Upper lobe of left lung (tissue), 6 donors: Measurements from ENCODE around the gene TMEM198. TPM values are rescaled to one million over a fixed set of nuclear protein-coding genes. Genes with fewer than 3 reads are reported as not detected.
A peak's percentile ranks its signal among the peaks of the same experiment; 100 is the strongest.

Experiments used
- ATAC-seq, 2 donors: fragments of 200-7000 bp; cut with Tn5 transposase; one replicate each; pipeline ENCODE4 v1.9.1; 2022; ENCODE audit warnings: mild to moderate bottlenecking in 2 of 2, moderate library complexity in 2 of 2; ENCODE audit not compliant: low FRiP score in 2 of 2
- DNase-seq, 2 donors: peaks; one replicate each; pipeline ENCODE4 v3.0.0-alpha.2; 2019 to 2020
- H3K27ac ChIP-seq, 4 donors: fragments of 200-600 bp; sonication (generic); one replicate each; pipeline ENCODE4 v1.5.1; 2016 to 2019
- H3K27me3 ChIP-seq, 4 donors: fragments of 200-600 bp; sonication (generic); one replicate each; pipeline ENCODE4 v1.5.1; 2017 to 2019
- H3K36me3 ChIP-seq, 4 donors: fragments of 200-600 bp; sonication (generic); one replicate each; pipeline ENCODE4 v1.5.1; 2016 to 2019
- H3K4me1 ChIP-seq, 4 donors: fragments of 200-600 bp; sonication (generic); one replicate each; pipeline ENCODE4 v1.5.1; 2018 to 2019
- H3K4me3 ChIP-seq, 4 donors: fragments of 200-600 bp; sonication (generic); one replicate each; pipeline ENCODE4 v1.5.1; 2017 to 2019; ENCODE audit warnings: mild to moderate bottlenecking in 2 of 4, moderate library complexity in 1 of 4
- H3K9me3 ChIP-seq, 4 donors: fragments of 200-600 bp; sonication (generic); one replicate each; pipeline ENCODE4 v1.5.1; 2018 to 2019
- EP300 ChIP-seq, 4 donors: sonication (generic); formaldehyde crosslinking; IDR thresholded peaks; one replicate each; pipeline ENCODE4 v1.5.1; 2017; ENCODE audit warnings: antibody characterized with exemption in 4 of 4, control low read depth in 2 of 4
- POLR2A ChIP-seq, 4 donors: fragments of 450-650 bp; IDR thresholded peaks; one replicate each; pipeline ENCODE4 v1.5.1; 2016 to 2017; ENCODE audit warnings: antibody characterized with exemption in 4 of 4, mild to moderate bottlenecking in 2 of 4
- POLR2AphosphoS5 ChIP-seq, 2 donors: sonication (generic); formaldehyde crosslinking; IDR thresholded peaks; one replicate each; pipeline ENCODE4 v1.5.1; 2017; ENCODE audit warnings: antibody characterized with exemption in 2 of 2
- WGBS, 2 donors: methylation state at CpG; one replicate each; pipeline ENCODE4 v1.1.5; 2017 to 2018; 5-methylcytosine and 5-hydroxymethylcytosine counted together
- total RNA-seq, 6 donors: library from RNA; depleted of rRNA in 4 of 6; stranded (reverse); fragments of >200 nt in 4 of 6; gene quantifications; one replicate each; pipeline versions ENCODE4 v1.1.0 to v1.2.1, GENCODE V29; 2016 to 2021
- TF ChIP-seq, protein P1 (sequence below), 6 experiments: fragments of 450-650 bp in 4 of 6; fragments of 200-600 bp in 2 of 6; sonication (generic) in 2 of 6; IDR thresholded peaks; one replicate each; pipeline ENCODE4 v1.5.1; 2016 to 2019; ENCODE audit warnings: antibody characterized with exemption in 6 of 6
- donor health status: DM: no; HTN: no; CAD: no; lungs with moderate emphysema.
- donor health status: DM: no; HTN: yes; CAD: no; lungs with severe emphysema.

Gene TMEM198
- total RNA-seq, 6 donors from 2014 or later, result 1.9 to 12.6 (median 4.2) TPM

GRCh38 chr2:219555956-219556355 is 12.1 kb downstream of the TMEM198 start:
- Histone ChIP-seq H3K4me1 (peaks cover 23 to 34% (median 27%) of the 10 kb centered on the region in 4 donors), H3K27ac (no peak overlapping the region), H3K27me3 (peaks cover 0 to 15% (median 7%) of the 10 kb centered on the region in 4 donors), H3K9me3 (no peaks in the 10 kb centered on the region), H3K36me3 (no peaks in the 10 kb centered on the region), H3K4me3 (no peak overlapping the region)
- 93 to 96% methylated on average over 15 to 20 of the region's 20 CpGs for WGBS, 2 donors
- TF ChIP-seq, protein P1, sequence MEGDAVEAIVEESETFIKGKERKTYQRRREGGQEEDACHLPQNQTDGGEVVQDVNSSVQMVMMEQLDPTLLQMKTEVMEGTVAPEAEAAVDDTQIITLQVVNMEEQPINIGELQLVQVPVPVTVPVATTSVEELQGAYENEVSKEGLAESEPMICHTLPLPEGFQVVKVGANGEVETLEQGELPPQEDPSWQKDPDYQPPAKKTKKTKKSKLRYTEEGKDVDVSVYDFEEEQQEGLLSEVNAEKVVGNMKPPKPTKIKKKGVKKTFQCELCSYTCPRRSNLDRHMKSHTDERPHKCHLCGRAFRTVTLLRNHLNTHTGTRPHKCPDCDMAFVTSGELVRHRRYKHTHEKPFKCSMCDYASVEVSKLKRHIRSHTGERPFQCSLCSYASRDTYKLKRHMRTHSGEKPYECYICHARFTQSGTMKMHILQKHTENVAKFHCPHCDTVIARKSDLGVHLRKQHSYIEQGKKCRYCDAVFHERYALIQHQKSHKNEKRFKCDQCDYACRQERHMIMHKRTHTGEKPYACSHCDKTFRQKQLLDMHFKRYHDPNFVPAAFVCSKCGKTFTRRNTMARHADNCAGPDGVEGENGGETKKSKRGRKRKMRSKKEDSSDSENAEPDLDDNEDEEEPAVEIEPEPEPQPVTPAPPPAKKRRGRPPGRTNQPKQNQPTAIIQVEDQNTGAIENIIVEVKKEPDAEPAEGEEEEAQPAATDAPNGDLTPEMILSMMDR (IDR thresholded peaks at IDR 0.05), result no peak
- no peak for TF ChIP-seq POLR2A (IDR thresholded peaks at IDR 0.05)
- TF ChIP-seq POLR2AphosphoS5 (IDR thresholded peaks at IDR 0.05), result no peak
- TF ChIP-seq EP300 (IDR thresholded peaks at IDR 0.05), result no peak
- ATAC-seq (no peak), DNase-seq (peak in 1 of 2 donors; percentile 74)

DNA sequence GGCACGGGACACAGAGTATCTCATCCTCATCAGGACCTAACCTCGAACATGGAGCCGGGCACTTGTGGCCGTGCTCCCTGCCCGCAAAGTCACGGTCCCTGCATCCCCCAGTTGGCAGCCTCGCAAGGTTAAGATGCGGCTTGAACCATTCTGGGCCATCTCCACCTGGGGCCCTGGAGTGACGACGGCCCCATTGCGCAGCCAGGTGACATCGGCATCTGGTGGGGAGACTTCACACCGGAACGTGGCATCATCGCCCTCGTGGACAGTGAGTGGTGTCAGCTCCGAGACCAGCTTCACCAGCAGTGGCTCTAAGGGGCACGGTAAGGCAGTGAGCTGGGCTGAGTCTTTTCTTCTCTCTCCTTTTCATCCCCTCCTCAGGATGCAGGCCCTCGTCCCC is 12.6 kb downstream of the TMEM198 start:
- TF ChIP-seq POLR2A (IDR thresholded peaks at IDR 0.05), result no peak
- TF ChIP-seq EP300 (IDR thresholded peaks at IDR 0.05), result no peak
- no peak for TF ChIP-seq POLR2AphosphoS5 (IDR thresholded peaks at IDR 0.05)
- Histone ChIP-seq H3K27ac (no peak overlapping the region), H3K9me3 (no peaks in the 10 kb centered on the region), H3K4me1 (peaks cover 22 to 33% (median 27%) of the 10 kb centered on the region in 4 donors), H3K36me3 (no peaks in the 10 kb centered on the region), H3K4me3 (no peak overlapping the region), H3K27me3 (peaks cover 0 to 15% (median 6%) of the 10 kb centered on the region in 4 donors)
- ATAC-seq (no peak), DNase-seq (peak in 1 of 2 donors; percentile 53)
- 85 to 94% methylated on average over 7 to 19 of the region's 19 CpGs for WGBS, 2 donors

DNA sequence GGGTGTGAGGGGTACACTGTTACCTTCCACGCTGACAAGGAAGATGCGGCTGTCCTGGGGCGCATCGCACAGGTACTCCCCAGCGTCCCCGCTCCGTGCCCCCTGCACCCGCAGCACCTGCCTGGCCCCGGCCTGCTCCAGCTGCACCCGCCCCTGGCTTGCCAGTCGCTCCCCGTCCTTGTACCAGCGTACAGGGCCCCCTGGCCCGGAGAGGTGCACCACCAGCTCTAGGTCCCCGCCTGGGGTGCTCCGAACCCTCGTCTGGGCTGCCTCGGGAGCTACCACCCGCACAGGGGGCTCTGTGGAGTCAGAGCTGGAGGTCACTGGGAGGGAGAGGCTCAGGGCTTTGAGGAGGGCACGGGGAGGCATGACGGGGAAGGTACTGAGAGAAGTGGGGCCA is 13.5 kb downstream of the TMEM198 start:
- peaks cover 13 to 24% (median 18%) of the 10 kb centered on the region in 4 donors for H3K4me1 ChIP-seq
- TF ChIP-seq, protein P1 (IDR thresholded peaks at IDR 0.05), result no peak
- no peak for TF ChIP-seq EP300 (IDR thresholded peaks at IDR 0.05)
- no peaks in the 10 kb centered on the region for H3K9me3 ChIP-seq
- H3K27me3 ChIP-seq, result peaks cover 0 to 6% (median 2%) of the 10 kb centered on the region in 4 donors
- H3K36me3 ChIP-seq, result peaks cover 0 to 1% (median 0%) of the 10 kb centered on the region in 4 donors
- no peak overlapping the region for H3K4me3 ChIP-seq
- ATAC-seq (no peak), DNase-seq (peak in 1 of 2 donors; percentile 80)
- H3K27ac ChIP-seq, result no peak overlapping the region
- 91 to 94% methylated on average over 17 to 21 of the region's 21 CpGs for WGBS, 2 donors

GRCh38 chr2:219557791-219558785 is 14.3 kb downstream of the TMEM198 start:
- ATAC-seq, result no peak
- DNase-seq, result peak in 1 of 2 donors; percentile 77
- 97% methylated on average over 7 to 25 of the region's 25 CpGs for WGBS, 2 donors

More at GRCh38 chr2:219557791-219558785, 14.3 kb downstream of the TMEM198 start:
- no peaks in the 10 kb centered on the region for H3K9me3 ChIP-seq
- H3K27me3 ChIP-seq, result peaks cover 0 to 4% (median 0%) of the 10 kb centered on the region in 4 donors
- no peak overlapping the region for H3K4me3 ChIP-seq
- H3K4me1 ChIP-seq, result peaks cover 7 to 17% (median 12%) of the 10 kb centered on the region in 4 donors
- no peak overlapping the region for H3K27ac ChIP-seq
- H3K36me3 ChIP-seq, result peaks cover 0 to 9% (median 2%) of the 10 kb centered on the region in 4 donors
- TF ChIP-seq, protein P1 (IDR thresholded peaks at IDR 0.05), result no peak
- no peak for TF ChIP-seq POLR2AphosphoS5 (IDR thresholded peaks at IDR 0.05)
- no peak for TF ChIP-seq EP300 (IDR thresholded peaks at IDR 0.05)
- no peak for TF ChIP-seq POLR2A (IDR thresholded peaks at IDR 0.05)
